Lung (tissue), 12 donors: ENCODE results near the gene TENT4A. TPM values are rescaled to one million over a fixed set of nuclear protein-coding genes. Genes with fewer than 3 reads are reported as not detected.
A peak's percentile ranks its signal among the peaks of the same experiment; 100 is the strongest.

Experiments
- ATAC-seq: fragments of 200-7000 bp; cut with Tn5 transposase; one replicate; pipeline ENCODE4 v1.9.1; 2020; ENCODE audit warnings: moderate number of reproducible peaks; ENCODE audit not compliant: insufficient read depth, low FRiP score
- DNase-seq, 3 donors: peaks; one replicate each; pipeline ENCODE4 v3.0.0-alpha.2; 2013 to 2017
- H3K27ac ChIP-seq, 2 donors: one replicate each; pipeline ENCODE4 v1.5.1; 2013; ENCODE audit warnings: mild to moderate bottlenecking in 2 of 2, moderate library complexity in 2 of 2, control low read depth in 1 of 2, inconsistent platforms in 1 of 2, low read depth in 1 of 2, low read length in 1 of 2
- H3K27me3 ChIP-seq, 3 donors: one replicate each; pipeline ENCODE4 v1.5.1; 2013; ENCODE audit warnings: low read length in 2 of 3; ENCODE audit not compliant: control insufficient read depth in 3 of 3, insufficient read depth in 3 of 3
- H3K36me3 ChIP-seq, 4 donors: one replicate each; pipeline ENCODE4 v1.5.1; 2013; ENCODE audit warnings: low read length in 4 of 4, mild to moderate bottlenecking in 1 of 4, moderate library complexity in 1 of 4; ENCODE audit not compliant: control insufficient read depth in 4 of 4, insufficient read depth in 4 of 4
- H3K4me1 ChIP-seq, 5 donors: one replicate each; pipeline ENCODE4 v1.5.1; 2013; ENCODE audit warnings: low read length in 5 of 5, mild to moderate bottlenecking in 2 of 5, moderate library complexity in 1 of 5; ENCODE audit not compliant: control insufficient read depth in 5 of 5, insufficient read depth in 5 of 5
- H3K4me3 ChIP-seq: one replicate; pipeline ENCODE4 v1.5.1; 2013; ENCODE audit warnings: mild to moderate bottlenecking, control low read depth, moderate library complexity
- H3K9ac ChIP-seq, 2 donors: one replicate each; pipeline ENCODE4 v1.5.1; 2013; ENCODE audit warnings: low read length in 2 of 2, control low read depth in 1 of 2; ENCODE audit not compliant: insufficient read depth in 1 of 2
- H3K9me3 ChIP-seq, 4 donors: one replicate each; pipeline ENCODE4 v1.5.1; 2013; ENCODE audit warnings: low read length in 3 of 4, mild to moderate bottlenecking in 1 of 4, moderate library complexity in 1 of 4; ENCODE audit not compliant: control insufficient read depth in 4 of 4, insufficient read depth in 3 of 4
- CTCF ChIP-seq: IDR thresholded peaks from 2 replicates; pipeline ENCODE4 v1.5.1; 2012; ENCODE audit warnings: mild to moderate bottlenecking; ENCODE audit errors: control extremely low read depth, extremely low read depth
- WGBS, 2 donors: extraction: QIAGEN DNeasy Blood & Tissue Kit; methylation state at CpG; one replicate each; pipeline ENCODE4 v1.1.7; 2013; 5-methylcytosine and 5-hydroxymethylcytosine counted together
- polyA plus RNA-seq, 2 donors: library from polyadenylated mRNA; stranded (reverse); fragments of 200-250 nt; gene quantifications; one replicate each; pipeline ENCODE4 v1.2.1, GENCODE V29; 2013
- total RNA-seq, 2 donors: library from RNA; depleted of rRNA in 1 of 2; stranded (reverse); fragments of >200 nt in 1 of 2; gene quantifications; one replicate each; pipeline ENCODE4 v1.2.1, GENCODE V29; 2014 to 2021
- donor health status: control.
- donor health status: control.
- donor health status: Bipolar disorder and iron deficiency.
- donor health status: healthy.
- donor health status: DM: yes; HTN: yes; CAD: no.

TENT4A gene
- total and polyA plus RNA-seq, 4 donors, result 9.4 to 46.9 (median 17.3) TPM

- Histone ChIP-seq H3K36me3 (peaks cover 0 to 4% (median 4%) of the 10 kb centered on the region in 4 donors), H3K27me3 (no peaks in the 10 kb centered on the region), H3K27ac (no peak overlapping the region), H3K9me3 (no peaks in the 10 kb centered on the region), H3K4me1 (peaks cover 8 to 36% (median 22%) of the 10 kb centered on the region in 5 donors), H3K9ac (no peak overlapping the region), H3K4me3 (no peak overlapping the region)
- no peak for DNase-seq
- WGBS, 2 donors, result 80 to 95% methylated on average over 3 of the region's 3 CpGs
- no peak for TF ChIP-seq CTCF
- no peak for ATAC-seq
Measured at GRCh38 chr5:6730807-6731206, 17.6 kb downstream of the TENT4A start.

- ATAC-seq (no peak), DNase-seq (no peak)
- H3K4me1 ChIP-seq, result peaks cover 8 to 37% (median 22%) of the 10 kb centered on the region in 5 donors
- H3K9ac ChIP-seq, result no peak overlapping the region
- no peaks in the 10 kb centered on the region for H3K9me3 ChIP-seq
- H3K27me3 ChIP-seq, result no peaks in the 10 kb centered on the region
- WGBS, 2 donors, result 77 to 78% methylated on average over 7 of the region's 7 CpGs
- H3K36me3 ChIP-seq, result peaks cover 0 to 4% (median 0%) of the 10 kb centered on the region in 4 donors
- no peak overlapping the region for H3K4me3 ChIP-seq
- TF ChIP-seq CTCF, result no peak
- peak overlapping the region; percentile 22 to 59 for H3K27ac ChIP-seq
Measured at GRCh38 chr5:6731465-6732237, 18.4 kb downstream of the TENT4A start.

GRCh38 chr5:6732634-6733410, 19.6 kb downstream of the TENT4A start:
- Histone ChIP-seq H3K36me3 (peaks cover 0 to 8% (median 0%) of the 10 kb centered on the region in 4 donors), H3K9ac (no peak overlapping the region), H3K4me1 (peaks cover 8 to 31% (median 19%) of the 10 kb centered on the region in 5 donors), H3K27me3 (no peaks in the 10 kb centered on the region), H3K27ac (peak overlapping the region; percentile 74 to 78), H3K4me3 (no peak overlapping the region), H3K9me3 (no peaks in the 10 kb centered on the region)
- DNase-seq (peak in 1 of 3 donors; percentile 28), ATAC-seq (peak; percentile 39)
- WGBS, 2 donors, result 34 to 47% methylated on average over 13 of the region's 13 CpGs
- TF ChIP-seq CTCF, result no peak
